GM19043 (cell line): ENCODE results near the gene FCGR3B.
"Not testable (repeated sequence)": the region's sequence is repeated elsewhere in the genome, so short reads cannot be mapped to it uniquely, and the experiment has no call there.

ENCODE experiments used
- ATAC-seq: cut with Tn5 transposase; IDR thresholded peaks from one replicate; pipeline ENCODE4 v1.9.1; 2021; ENCODE audit warnings: low read depth; ENCODE audit not compliant: unreplicated experiment

Gene FCGR3B

GRCh38 chr1:161642697-161643096 lies 11.7 kb upstream of the FCGR3B start:
- ATAC-seq: not testable (repeated sequence)

GRCh38 chr1:161639203-161639602 lies 8.2 kb upstream of the FCGR3B start:
- ATAC-seq: not testable (repeated sequence)

- ATAC-seq: not testable (repeated sequence)
Measured at GRCh38 chr1:161638251-161638993, 7.4 kb upstream of the FCGR3B start.

- not testable (repeated sequence) for ATAC-seq
Measured at GRCh38 chr1:161636976-161637375, 6.0 kb upstream of the FCGR3B start.

- not testable (repeated sequence) for ATAC-seq
Measured at GRCh38 chr1:161636189-161636782, 5.3 kb upstream of the FCGR3B start.

- not testable (repeated sequence) for ATAC-seq
Measured at GRCh38 chr1:161634993-161635392, 4.0 kb upstream of the FCGR3B start.

- not testable (repeated sequence) for ATAC-seq
Measured at GRCh38 chr1:161630128-161630742, 741 bp downstream of the FCGR3B start.

- ATAC-seq: not testable (repeated sequence)
Measured at GRCh38 chr1:161626445-161627146, 4.4 kb downstream of the FCGR3B start.

- ATAC-seq: not testable (repeated sequence)
Measured at GRCh38 chr1:161624605-161625004, 6.4 kb downstream of the FCGR3B start.

GRCh38 chr1:161623401-161624051 lies 7.5 kb downstream of the FCGR3B start:
- ATAC-seq: peak; percentile 45

GRCh38 chr1:161622054-161622453 lies 8.9 kb downstream of the FCGR3B start:
- ATAC-seq: not testable (repeated sequence)

- not testable (repeated sequence) for ATAC-seq
Measured at GRCh38 chr1:161621181-161622000, 9.6 kb downstream of the FCGR3B start.

- not testable (repeated sequence) for ATAC-seq
Measured at GRCh38 chr1:161620399-161620798, 10.6 kb downstream of the FCGR3B start.

GRCh38 chr1:161618517-161618916 lies 12.5 kb downstream of the FCGR3B start:
- ATAC-seq: not testable (repeated sequence)

- not testable (repeated sequence) for ATAC-seq
Measured at GRCh38 chr1:161616417-161616816, 14.6 kb downstream of the FCGR3B start.

GRCh38 chr1:161613142-161613514 lies 17.8 kb downstream of the FCGR3B start:
- not testable (repeated sequence) for ATAC-seq

- peak; percentile 85 for ATAC-seq
Measured at GRCh38 chr1:161612322-161613141, 18.4 kb downstream of the FCGR3B start.

- ATAC-seq: not testable (repeated sequence)
Measured at GRCh38 chr1:161611866-161612321, 19.1 kb downstream of the FCGR3B start.

GRCh38 chr1:161610198-161610597 lies 20.8 kb downstream of the FCGR3B start:
- ATAC-seq: not testable (repeated sequence)
